ENCODE results near the gene FRMD4A.

FRMD4A gene

GRCh38 chr10:13759168-13759567, 571.6 kb downstream of the FRMD4A start:
- TF ChIP-seq MAX (IDR thresholded peaks at IDR 0.05) (no peak), CREB1 (IDR thresholded peaks at IDR 0.05; ENCODE audit: low read depth) (no peak), TEAD4 (IDR thresholded peaks at IDR 0.05) (no peak), EGR1 (IDR thresholded peaks at IDR 0.05) (no peak), TCF12 (IDR thresholded peaks at IDR 0.05; ENCODE audit: low read depth) (no peak), FOXM1 (IDR thresholded peaks at IDR 0.05; ENCODE audit: borderline replicate concordance, low read depth) (no peak), RAD21 (IDR thresholded peaks at IDR 0.05; ENCODE audit: low read depth) (no peak), USF1 (IDR thresholded peaks at IDR 0.05) (no peak), ZBTB7A (IDR thresholded peaks at IDR 0.05; ENCODE audit: low read depth) (no peak), NFIC (IDR thresholded peaks at IDR 0.05) (no peak), CEBPB (IDR thresholded peaks at IDR 0.05) (no peak), EP300 (IDR thresholded peaks at IDR 0.05; ENCODE audit: borderline replicate concordance) (no peak), REST (IDR thresholded peaks at IDR 0.05; ENCODE audit: low read depth) (no peak), YY1 (IDR thresholded peaks at IDR 0.05; ENCODE audit: low read depth) (no peak), TAF1 (IDR thresholded peaks at IDR 0.05; ENCODE audit: low read depth) (no peak)

- TF ChIP-seq EP300 (IDR thresholded peaks at IDR 0.05; ENCODE audit: borderline replicate concordance) (no peak), NFIC (IDR thresholded peaks at IDR 0.05) (no peak), TEAD4 (IDR thresholded peaks at IDR 0.05) (no peak), EGR1 (IDR thresholded peaks at IDR 0.05) (no peak), MAX (IDR thresholded peaks at IDR 0.05) (no peak)
Measured at GRCh38 chr10:13758756-13759155, 572.0 kb downstream of the FRMD4A start.

GRCh38 chr10:13758312-13758711, 572.4 kb downstream of the FRMD4A start:
- TF ChIP-seq CREB1 (IDR thresholded peaks at IDR 0.05; ENCODE audit: low read depth) = no peak
- TF ChIP-seq MAX (IDR thresholded peaks at IDR 0.05) = no peak
- no peak for TF ChIP-seq FOXM1 (IDR thresholded peaks at IDR 0.05; ENCODE audit: borderline replicate concordance, low read depth)
- TF ChIP-seq CEBPB (IDR thresholded peaks at IDR 0.05) = no peak
- TF ChIP-seq TAF1 (IDR thresholded peaks at IDR 0.05; ENCODE audit: low read depth) = no peak

GRCh38 chr10:13754277-13754676, 576.4 kb downstream of the FRMD4A start:
- TF ChIP-seq FOXM1 (IDR thresholded peaks at IDR 0.05; ENCODE audit: borderline replicate concordance, low read depth) = no peak
- no peak for TF ChIP-seq ZBTB7A (IDR thresholded peaks at IDR 0.05; ENCODE audit: low read depth)
- no peak for TF ChIP-seq EGR1 (IDR thresholded peaks at IDR 0.05)

GRCh38 chr10:13751191-13751764, 579.4 kb downstream of the FRMD4A start:
- no peak for TF ChIP-seq USF1 (IDR thresholded peaks at IDR 0.05)
- no peak for TF ChIP-seq EP300 (IDR thresholded peaks at IDR 0.05; ENCODE audit: borderline replicate concordance)
- no peak for TF ChIP-seq NFIC (IDR thresholded peaks at IDR 0.05)

- no peak for TF ChIP-seq CEBPB (IDR thresholded peaks at IDR 0.05)
- TF ChIP-seq NFIC (IDR thresholded peaks at IDR 0.05) = no peak
- no peak for TF ChIP-seq USF1 (IDR thresholded peaks at IDR 0.05)
- TF ChIP-seq RAD21 (IDR thresholded peaks at IDR 0.05; ENCODE audit: low read depth) = no peak
- no peak for TF ChIP-seq TAF1 (IDR thresholded peaks at IDR 0.05; ENCODE audit: low read depth)
- TF ChIP-seq YY1 (IDR thresholded peaks at IDR 0.05; ENCODE audit: low read depth) = no peak
- no peak for TF ChIP-seq FOXM1 (IDR thresholded peaks at IDR 0.05; ENCODE audit: borderline replicate concordance, low read depth)
- TF ChIP-seq MAX (IDR thresholded peaks at IDR 0.05) = no peak
- no peak for TF ChIP-seq CREB1 (IDR thresholded peaks at IDR 0.05; ENCODE audit: low read depth)
- TF ChIP-seq TCF12 (IDR thresholded peaks at IDR 0.05; ENCODE audit: low read depth) = no peak
- no peak for TF ChIP-seq REST (IDR thresholded peaks at IDR 0.05; ENCODE audit: low read depth)
Measured at GRCh38 chr10:13750299-13751190, 580.2 kb downstream of the FRMD4A start.

Measured in Ishikawa (cell line).